Liver (tissue), 9 donors: ENCODE data around the gene SFT2D1. TPM values are rescaled to one million over a fixed set of nuclear protein-coding genes. Genes with fewer than 3 reads are reported as not detected.

Experiments
- DNase-seq: peaks from one replicate; pipeline ENCODE4 v3.0.0-alpha.2; 2017; ENCODE audit warnings: low spot score
- H3K27ac ChIP-seq, 2 donors: one replicate each; pipeline ENCODE4 v1.7.0; 2013; ENCODE audit warnings: inconsistent platforms in 2 of 2, low read length in 2 of 2, control low read depth in 1 of 2, low read depth in 1 of 2, mild to moderate bottlenecking in 1 of 2
- H3K27me3 ChIP-seq, 4 donors: one replicate each; pipeline versions ENCODE4 v1.6.1 to v1.7.0; 2013; ENCODE audit warnings: low read length in 3 of 4, inconsistent platforms in 1 of 4, mild to moderate bottlenecking in 1 of 4, moderate library complexity in 1 of 4; ENCODE audit not compliant: control insufficient read depth in 4 of 4, insufficient read depth in 4 of 4
- H3K36me3 ChIP-seq, 4 donors: one replicate each; pipeline versions ENCODE4 v1.6.1 to v1.7.0; 2013; ENCODE audit warnings: low read length in 3 of 4, mild to moderate bottlenecking in 3 of 4, low read depth in 1 of 4, moderate library complexity in 1 of 4; ENCODE audit not compliant: control insufficient read depth in 4 of 4, insufficient read depth in 3 of 4
- H3K4me1 ChIP-seq, 4 donors: one replicate each; pipeline versions ENCODE4 v1.6.1 to v1.7.0; 2013; ENCODE audit warnings: low read length in 3 of 4, mild to moderate bottlenecking in 3 of 4, moderate library complexity in 1 of 4; ENCODE audit not compliant: control insufficient read depth in 4 of 4, insufficient read depth in 4 of 4
- H3K4me3 ChIP-seq, 3 donors: one replicate each; pipeline versions ENCODE4 v1.6.1 to v1.7.0; 2013; ENCODE audit warnings: low read length in 3 of 3, control low read depth in 1 of 3, low read depth in 1 of 3, mild to moderate bottlenecking in 1 of 3
- H3K9ac ChIP-seq, 2 donors: one replicate each; pipeline ENCODE4 v1.7.0; 2013; ENCODE audit warnings: low read length in 2 of 2, mild to moderate bottlenecking in 2 of 2, moderate library complexity in 2 of 2, control low read depth in 1 of 2, low read depth in 1 of 2
- H3K9me3 ChIP-seq, 4 donors: one replicate each; pipeline versions ENCODE4 v1.6.1 to v1.7.0; 2013; ENCODE audit warnings: low read length in 3 of 4; ENCODE audit not compliant: control insufficient read depth in 4 of 4
- ATF3 ChIP-seq: IDR thresholded peaks from 2 replicates; pipeline ENCODE4 v1.6.1; 2016; ENCODE audit warnings: antibody characterized with exemption
- CTCF ChIP-seq: fragments of 150-350 bp; IDR thresholded peaks from 2 replicates; pipeline ENCODE4 v1.5.1; 2017; ENCODE audit warnings: improper control_type of control experiment, low read depth, low read length; ENCODE audit not compliant: missing input control
- EGR1 ChIP-seq, 2 donors: IDR thresholded peaks; 2 replicates each; pipeline ENCODE4 v1.6.1; 2016 to 2018; ENCODE audit warnings: antibody characterized with exemption in 2 of 2, low read depth in 2 of 2
- FOXA1 ChIP-seq: IDR thresholded peaks from 2 replicates; pipeline ENCODE4 v1.6.1; 2016; ENCODE audit warnings: antibody characterized with exemption
- FOXA2 ChIP-seq: IDR thresholded peaks from 2 replicates; pipeline ENCODE4 v1.6.1; 2016; ENCODE audit warnings: antibody characterized with exemption
- GABPA ChIP-seq, 2 donors: IDR thresholded peaks in 1 of 2; conservative IDR thresholded peaks in 1 of 2; 2 replicates each; pipeline ENCODE4 v1.6.1; 2016; ENCODE audit warnings: antibody characterized with exemption in 2 of 2, mild to moderate bottlenecking in 1 of 2, moderate library complexity in 1 of 2
- HNF4A ChIP-seq, 2 donors: conservative IDR thresholded peaks; 2 replicates each; pipeline ENCODE4 v1.6.1; 2016; ENCODE audit warnings: antibody characterized with exemption in 2 of 2, mild to moderate bottlenecking in 2 of 2
- HNF4G ChIP-seq: IDR thresholded peaks from 2 replicates; pipeline ENCODE4 v1.6.1; 2016; ENCODE audit warnings: antibody characterized with exemption
- JUND ChIP-seq, 2 donors: IDR thresholded peaks; 2 replicates each; pipeline ENCODE4 v1.6.1; 2016; ENCODE audit warnings: antibody characterized with exemption in 2 of 2
- MAX ChIP-seq: IDR thresholded peaks from 2 replicates; pipeline ENCODE4 v1.6.1; 2016; ENCODE audit warnings: antibody characterized with exemption
- NR2F2 ChIP-seq: IDR thresholded peaks from 2 replicates; pipeline ENCODE4 v1.6.1; 2016; ENCODE audit warnings: antibody characterized with exemption
- RAD21 ChIP-seq, 2 donors: IDR thresholded peaks; 2 replicates each; pipeline ENCODE4 v1.6.1; 2016; ENCODE audit warnings: antibody characterized with exemption in 2 of 2, mild to moderate bottlenecking in 2 of 2
- REST ChIP-seq: IDR thresholded peaks from 2 replicates; pipeline ENCODE4 v1.6.1; 2016; ENCODE audit warnings: antibody characterized with exemption, mild to moderate bottlenecking
- RXRA ChIP-seq, 2 donors: IDR thresholded peaks; 2 replicates each; pipeline ENCODE4 v1.6.1; 2017 to 2018; ENCODE audit warnings: antibody characterized with exemption in 2 of 2, mild to moderate bottlenecking in 1 of 2
- SP1 ChIP-seq: IDR thresholded peaks from 2 replicates; pipeline ENCODE4 v1.6.1; 2018; ENCODE audit warnings: antibody characterized with exemption, mild to moderate bottlenecking
- TAF1 ChIP-seq: conservative IDR thresholded peaks from 2 replicates; pipeline ENCODE4 v1.6.1; 2016; ENCODE audit warnings: antibody characterized with exemption, mild to moderate bottlenecking
- YY1 ChIP-seq: IDR thresholded peaks from 2 replicates; pipeline ENCODE4 v1.6.1; 2016; ENCODE audit warnings: antibody characterized with exemption, mild to moderate bottlenecking
- ZBTB33 ChIP-seq: IDR thresholded peaks from 2 replicates; pipeline ENCODE4 v1.6.1; 2016; ENCODE audit warnings: antibody characterized with exemption
- WGBS: extraction: QIAGEN DNeasy Blood & Tissue Kit; methylation state at CpG from one replicate; pipeline ENCODE4 v1.1.7; 2013; 5-methylcytosine and 5-hydroxymethylcytosine counted together
- polyA plus RNA-seq, 2 donors: library from polyadenylated mRNA; stranded (reverse) in 1 of 2; unstranded in 1 of 2; fragments of 200-250 nt in 1 of 2; fragments of >200 nt in 1 of 2; fragmentation: Nextera tagmentation in 1 of 2; extraction: Ambion mirVana in 1 of 2; gene quantifications; one replicate each; pipeline versions ENCODE4 v1.2.1 to v1.2.3, GENCODE V29; 2013 to 2015
- total RNA-seq, 2 donors: library from RNA; depleted of rRNA; stranded (reverse); fragments of >200 nt; gene quantifications; one replicate each; pipeline ENCODE4 v1.2.3, GENCODE V29; 2014
- donor health status: healthy.
- donor health status: healthy.
- donor health status: healthy.
- donor health status: healthy.
- donor health status: healthy.

The SFT2D1 gene
- total and polyA plus RNA-seq, 4 donors, result 9.5 to 16.6 (median 15.2) TPM

DNA sequence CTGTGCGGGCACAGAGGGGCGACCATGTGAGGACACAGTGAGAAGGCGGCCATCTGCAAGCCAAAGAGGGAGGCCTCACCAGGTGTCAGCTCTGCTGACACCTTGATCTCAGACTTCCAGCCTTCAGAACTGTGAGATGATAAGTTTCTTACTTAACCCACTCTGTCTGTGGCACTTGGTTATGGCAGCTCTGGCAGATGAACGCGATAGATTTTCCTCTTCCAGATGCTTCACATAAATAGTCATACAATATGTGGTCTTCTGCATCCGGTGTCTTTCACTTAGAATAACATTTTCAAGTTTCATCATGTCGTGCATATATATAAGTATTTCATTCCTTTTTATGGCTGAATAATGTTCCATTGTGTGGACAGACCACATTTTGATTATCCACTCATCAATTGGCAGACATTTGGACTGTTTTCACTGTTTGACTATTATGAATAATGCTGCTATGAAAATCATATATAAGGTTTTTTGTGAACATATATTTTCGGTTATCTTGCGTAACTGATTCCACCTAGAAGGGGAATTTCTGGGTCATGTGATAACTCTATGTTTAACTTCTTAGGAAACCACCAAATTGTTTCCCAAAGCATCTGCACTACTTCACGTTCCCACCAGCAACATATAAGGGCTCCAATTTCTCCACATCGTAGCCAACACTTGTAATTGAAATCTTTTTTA lies 64.3 kb downstream of the SFT2D1 start:
- no peak for DNase-seq
- no peaks in the 10 kb centered on the region for H3K4me1 ChIP-seq
- no peaks in the 10 kb centered on the region for H3K36me3 ChIP-seq
- H3K9me3 ChIP-seq, result no peaks in the 10 kb centered on the region
- H3K9ac ChIP-seq, result no peak overlapping the region
- TF ChIP-seq FOXA2 (no peak), FOXA1 (no peak), HNF4A (conservative IDR thresholded peaks at IDR 0.05) (no peak), ZBTB33 (no peak), HNF4G (no peak), TAF1 (no peak), EGR1 (IDR thresholded peaks at IDR 0.05; ENCODE audit: low read depth in 2 of 2) (no peak), YY1 (no peak), GABPA (IDR thresholded peaks at IDR 0.05 in 1 of 2, conservative IDR thresholded peaks at IDR 0.05 in 1 of 2) (no peak), SP1 (no peak), CTCF (no peak), ATF3 (no peak), NR2F2 (no peak), RXRA (IDR thresholded peaks at IDR 0.05) (no peak), REST (no peak), RAD21 (IDR thresholded peaks at IDR 0.05) (no peak), MAX (no peak), JUND (IDR thresholded peaks at IDR 0.05) (no peak)
- no peaks in the 10 kb centered on the region for H3K27me3 ChIP-seq
- no peak overlapping the region for H3K27ac ChIP-seq
- WGBS, result 87% methylated on average over 11 of the region's 11 CpGs
- H3K4me3 ChIP-seq, result no peak overlapping the region
